Measurements from ENCODE around the gene AVL9.

Gene AVL9

GRCh38 chr7:32495298-32496051 is at the start of gene AVL9:
AVL9 (plus strand) TSS chr7:32495489; CDS start chr7:32495710, 221 bp downstream.
- ChIA-PET POLR2A (interaction anchor here (0.6 to 1.1 kb wide), 3 partner anchors 8 to 567 kb away, joined by 3 to 7 read pairs (median 3); partner anchors contain the start of gene NT5C3A), CTCF (interaction anchor here (0.6 to 1.6 kb wide), 6 partner anchors 9 to 614 kb away, joined by 3 to 5 read pairs (median 3); partner anchors contain the start of gene RP9)
- DNase-seq (ENCODE audit: extremely low spot score) = peak; percentile 97
- TF ChIP-seq CTCF (IDR thresholded peaks at IDR 0.05; ENCODE audit: control extremely low read depth, extremely low read depth, low read depth, missing control alignments) = no peak

- ChIA-PET CTCF (interaction anchor here (1.0 kb wide), 1 partner anchor 32 kb away, joined by 3 read pairs; no protein-coding TSS in a partner anchor), POLR2A (no interaction called here)
- no peak for DNase-seq (ENCODE audit: extremely low spot score)
- no peak for TF ChIP-seq CTCF (IDR thresholded peaks at IDR 0.05; ENCODE audit: control extremely low read depth, extremely low read depth, low read depth, missing control alignments)
Measured at GRCh38 chr7:32447218-32447617, 48.1 kb upstream of the AVL9 start.

- DNase-seq (ENCODE audit: extremely low spot score) = no peak
- ChIA-PET CTCF (no interaction called here), POLR2A (no interaction called here)
- no peak for TF ChIP-seq CTCF (IDR thresholded peaks at IDR 0.05; ENCODE audit: control extremely low read depth, extremely low read depth, low read depth, missing control alignments)
Measured at GRCh38 chr7:32453341-32454011, 41.8 kb upstream of the AVL9 start.

- ChIA-PET CTCF (no interaction called here), POLR2A (no interaction called here)
- no peak for TF ChIP-seq CTCF (IDR thresholded peaks at IDR 0.05; ENCODE audit: control extremely low read depth, extremely low read depth, low read depth, missing control alignments)
- DNase-seq (ENCODE audit: extremely low spot score) = no peak
Measured at GRCh38 chr7:32458025-32458424, 37.3 kb upstream of the AVL9 start.

GRCh38 chr7:32459788-32460187 is 35.5 kb upstream of the AVL9 start:
- ChIA-PET POLR2A (no interaction called here), CTCF (no interaction called here)
- TF ChIP-seq CTCF (IDR thresholded peaks at IDR 0.05; ENCODE audit: control extremely low read depth, extremely low read depth, low read depth, missing control alignments) = no peak
- DNase-seq (ENCODE audit: extremely low spot score) = no peak

- no peak for DNase-seq (ENCODE audit: extremely low spot score)
- ChIA-PET POLR2A (no interaction called here), CTCF (no interaction called here)
- TF ChIP-seq CTCF (IDR thresholded peaks at IDR 0.05; ENCODE audit: control extremely low read depth, extremely low read depth, low read depth, missing control alignments) = no peak
Measured at GRCh38 chr7:32461484-32461883, 33.8 kb upstream of the AVL9 start.
